GM18907 (cell line): Measurements from ENCODE around the gene ZNF609.

Experiments
- ATAC-seq: cut with Tn5 transposase; IDR thresholded peaks from one replicate; pipeline ENCODE4 v1.9.1; 2021; ENCODE audit warnings: mild to moderate bottlenecking, moderate library complexity; ENCODE audit not compliant: unreplicated experiment

The ZNF609 gene

DNA sequence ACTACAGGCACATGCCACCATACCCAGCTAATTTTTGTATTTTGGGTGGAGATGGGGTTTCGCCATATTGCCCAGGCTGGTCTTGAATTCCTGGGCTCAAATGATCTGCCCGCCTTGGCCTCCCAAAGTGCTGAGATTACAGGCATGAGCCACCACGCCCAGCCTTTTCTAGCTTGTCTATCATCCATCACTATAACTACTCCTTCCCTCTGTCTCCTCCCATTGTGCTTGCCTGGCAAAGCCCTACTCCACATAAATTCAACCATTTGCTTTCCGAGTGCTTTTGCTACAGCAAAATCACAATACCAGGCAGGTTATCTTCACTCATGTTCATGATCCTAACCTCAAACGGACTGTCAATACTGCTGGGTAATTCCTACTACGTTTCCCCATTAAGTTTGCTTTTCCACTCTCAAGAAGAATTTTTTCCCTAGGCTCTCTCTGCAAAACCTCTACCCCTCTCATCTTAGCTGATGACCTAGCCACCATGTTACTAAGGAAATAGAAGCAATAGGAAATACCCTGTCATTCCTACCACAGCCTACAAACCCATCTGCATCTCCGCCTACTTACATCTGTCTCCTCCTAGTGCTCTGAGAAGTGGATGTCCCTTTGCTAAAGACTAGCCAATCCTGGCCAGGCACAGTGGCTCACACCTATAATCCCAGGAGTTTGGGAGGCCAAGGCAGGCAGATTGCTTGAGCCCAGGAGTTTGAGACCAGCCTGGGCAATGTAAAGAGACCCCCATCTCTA, 250.5 kb downstream of the ZNF609 start:
- ATAC-seq = no peak

DNA sequence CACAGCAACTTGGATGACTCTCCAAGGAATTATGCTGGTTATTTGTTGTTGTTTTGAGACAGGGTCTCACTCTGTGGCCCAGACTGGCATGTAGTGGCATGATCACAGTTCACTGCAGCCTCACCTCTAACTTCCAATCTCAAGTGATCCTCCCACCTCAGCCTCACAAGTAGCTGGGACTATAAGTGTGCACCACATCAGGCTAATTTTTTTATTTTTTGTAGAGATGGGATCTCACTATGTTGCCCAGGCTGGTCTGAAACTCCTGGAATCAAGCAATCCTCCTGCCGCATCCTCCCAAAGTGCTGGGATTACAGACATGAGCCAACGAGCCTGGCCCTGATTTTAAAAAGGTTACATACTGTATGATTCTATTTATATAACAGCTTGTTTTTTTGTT, 252.0 kb downstream of the ZNF609 start:
- no peak for ATAC-seq

DNA sequence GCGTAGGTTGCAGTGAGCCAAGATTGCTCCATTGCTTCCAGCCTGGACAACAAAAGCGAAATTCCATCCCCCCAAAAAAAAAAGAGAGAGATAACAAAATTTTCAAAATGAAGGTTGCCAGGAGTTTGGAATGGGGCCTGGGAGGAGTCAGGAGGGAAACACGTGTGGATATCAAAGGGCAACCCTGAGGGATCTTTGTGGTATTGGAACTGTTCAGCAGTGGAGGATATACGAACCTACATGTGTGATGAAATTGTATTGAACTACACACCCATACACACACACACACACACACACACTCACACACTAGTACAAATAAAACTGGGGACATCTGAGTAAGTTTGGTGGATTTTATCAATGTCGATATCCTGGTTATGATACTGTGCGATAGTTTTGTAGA, 253.2 kb downstream of the ZNF609 start:
- no peak for ATAC-seq

DNA sequence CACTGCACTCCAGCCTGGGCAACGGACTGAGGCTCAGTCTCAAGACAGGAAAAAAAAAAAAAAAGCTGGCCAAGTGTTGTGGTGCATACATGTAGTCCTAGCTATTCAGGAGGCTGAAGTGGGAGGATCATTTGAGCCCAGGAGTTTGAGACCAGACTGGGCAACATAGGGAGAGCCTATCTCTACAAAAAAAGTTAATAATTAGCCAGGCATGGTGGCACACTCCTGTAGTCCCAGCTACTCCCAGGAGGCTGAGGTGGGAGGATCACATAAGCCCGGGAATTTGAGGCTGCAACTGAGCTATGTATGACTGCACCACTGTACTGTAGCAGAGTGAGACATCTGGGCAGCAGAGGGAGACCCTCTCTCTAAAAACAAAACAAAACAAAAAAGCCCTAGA, 256.1 kb downstream of the ZNF609 start:
- ATAC-seq = no peak

DNA sequence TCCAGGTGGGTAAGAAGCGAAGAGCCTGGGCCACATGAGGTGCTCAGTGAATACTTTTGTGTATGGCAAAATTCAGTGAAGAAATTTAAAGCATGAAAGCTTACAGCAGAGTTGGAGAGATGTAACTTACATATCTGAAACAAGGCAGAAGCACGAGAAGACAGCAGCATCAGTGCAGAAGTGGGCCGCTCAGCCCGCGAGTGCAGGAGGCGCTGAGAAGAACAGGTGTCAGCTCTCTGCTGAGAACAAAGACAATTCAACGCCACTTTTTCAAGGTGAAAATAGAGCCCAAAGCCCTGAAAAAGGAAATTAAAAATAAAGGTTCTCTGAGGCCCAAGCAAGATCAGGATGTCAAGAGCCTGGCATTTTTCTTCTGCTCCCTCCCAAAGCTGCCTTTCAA, 256.8 kb downstream of the ZNF609 start:
- no peak for ATAC-seq

DNA sequence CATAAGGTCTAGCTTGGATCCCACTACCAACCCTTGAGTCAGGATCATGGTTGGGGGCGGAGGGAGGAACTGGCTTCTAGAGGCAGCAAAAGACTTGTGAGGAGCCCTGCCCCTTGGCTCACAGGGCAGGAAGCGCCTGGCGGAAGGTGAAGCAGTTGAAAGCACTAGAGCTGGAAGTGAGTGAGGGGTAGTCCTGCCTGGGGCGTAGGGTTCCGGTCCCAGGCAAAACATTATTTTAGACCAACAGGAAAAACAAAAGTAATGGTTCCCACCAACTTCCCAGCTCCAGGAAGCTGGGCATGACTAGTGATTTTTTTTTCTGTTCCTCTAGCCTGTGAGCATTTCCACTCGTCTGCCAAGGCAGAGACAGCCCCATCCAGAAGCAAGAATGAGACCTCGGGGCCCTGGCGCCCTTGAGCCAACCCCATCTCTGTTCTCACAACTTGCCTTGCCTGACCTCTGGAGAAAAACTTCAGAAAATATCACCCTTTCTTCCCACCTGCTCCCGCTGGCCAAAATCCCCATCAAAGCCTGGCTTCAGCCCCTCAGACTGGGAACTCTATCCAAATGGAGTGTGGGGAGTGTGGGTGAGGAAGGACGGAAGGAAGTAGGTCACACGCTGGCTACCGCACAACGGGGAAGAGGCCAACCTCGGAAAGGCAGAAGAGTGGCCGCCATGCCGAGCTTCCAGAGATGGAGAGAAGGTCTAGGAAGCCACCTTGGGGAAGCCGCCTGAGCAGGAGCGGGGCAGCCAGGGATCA, 257.5 kb downstream of the ZNF609 start:
- no peak for ATAC-seq

DNA sequence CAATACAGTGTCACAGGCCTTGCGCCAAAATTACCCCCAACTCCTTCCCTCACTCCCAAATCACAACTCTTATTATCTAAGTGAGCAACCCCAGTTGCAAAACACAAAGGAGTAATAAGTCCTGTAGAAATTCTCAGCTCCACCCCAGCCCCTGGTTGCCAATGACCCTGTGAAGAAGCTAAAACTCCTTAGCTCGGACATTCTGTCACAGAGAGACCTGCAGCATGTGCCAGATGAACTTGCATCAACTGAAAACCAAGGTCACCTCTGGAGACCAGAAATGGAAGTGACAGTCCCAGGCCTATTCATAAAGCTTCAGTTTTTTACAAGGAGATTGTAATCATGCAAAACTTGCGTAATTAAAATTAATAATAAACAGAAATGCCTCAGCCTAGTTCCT, 259.8 kb downstream of the ZNF609 start:
- ATAC-seq = no peak

DNA sequence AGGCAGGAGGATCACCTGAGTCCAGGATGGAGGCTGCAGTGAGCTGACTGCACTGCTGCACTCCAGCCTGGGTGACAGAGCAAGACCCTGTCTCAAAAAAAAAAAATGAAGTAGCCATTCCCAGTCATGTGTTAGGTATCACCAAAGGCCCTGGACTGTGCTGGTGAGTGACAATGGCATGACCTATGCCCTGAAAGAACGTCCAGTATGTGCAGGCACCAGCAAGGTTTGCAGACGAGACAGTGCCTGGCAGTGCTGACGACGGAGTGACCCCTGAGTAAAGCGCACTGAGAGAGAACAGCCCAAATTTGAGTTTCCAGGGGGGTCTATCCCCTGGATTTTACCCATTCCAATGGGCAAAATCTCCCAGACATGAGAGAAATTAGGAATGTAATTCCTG, 269.8 kb downstream of the ZNF609 start:
- ATAC-seq = no peak

DNA sequence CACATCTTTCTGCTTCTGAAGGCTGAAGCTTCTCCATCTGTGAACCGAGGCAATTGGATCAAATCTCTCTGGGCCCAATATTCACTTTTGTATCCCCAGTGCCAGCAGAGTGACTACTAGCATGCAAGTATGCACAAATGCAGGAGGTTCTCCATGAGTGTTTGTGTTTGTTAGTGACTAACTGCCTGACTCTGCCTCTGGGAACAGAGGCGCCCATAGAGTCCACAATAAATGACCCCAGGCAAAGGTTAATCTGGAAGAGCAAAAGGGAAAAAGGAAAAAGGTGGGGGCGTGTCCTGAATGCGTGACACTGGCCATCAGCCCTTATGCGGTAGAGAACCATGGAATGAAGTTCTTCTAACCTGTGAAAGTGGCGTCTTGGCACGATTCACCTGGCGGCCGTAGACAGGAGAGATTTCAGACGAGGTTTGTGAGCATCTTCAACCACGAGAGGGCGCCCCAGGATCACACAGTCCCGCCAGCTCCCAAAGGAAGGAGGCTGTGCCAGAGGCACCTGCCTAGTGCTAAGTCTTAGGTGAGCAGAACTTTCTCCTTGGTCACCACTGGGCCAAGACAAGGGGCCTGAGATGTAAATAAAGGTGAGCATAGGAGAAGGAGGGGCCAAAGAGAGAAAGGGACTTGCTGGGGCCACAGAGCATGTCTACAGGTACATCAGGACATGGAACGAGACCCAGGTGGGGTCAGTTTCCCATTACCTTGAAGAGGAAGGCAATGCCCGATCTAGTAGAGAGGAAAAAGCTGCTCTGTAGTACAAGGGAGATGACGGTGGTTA, 270.8 kb downstream of the ZNF609 start:
- ATAC-seq = no peak

DNA sequence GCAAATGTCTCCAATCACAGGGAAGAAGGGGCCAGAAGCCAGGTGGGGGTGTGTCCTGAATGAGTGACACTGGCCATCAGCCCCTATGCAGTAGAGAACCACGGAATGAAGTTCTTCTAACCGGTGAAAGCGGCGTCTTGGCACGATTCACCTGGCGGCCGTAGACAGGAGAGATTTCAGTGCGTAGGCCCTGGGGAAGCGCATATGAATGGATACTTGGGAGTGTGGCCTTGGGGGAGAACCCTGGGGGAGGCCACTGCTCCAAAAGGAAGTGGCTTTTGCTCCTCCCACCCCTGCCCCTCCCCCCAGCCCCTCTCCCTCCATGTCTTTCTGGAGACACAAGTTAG, 271.4 kb downstream of the ZNF609 start:
- no peak for ATAC-seq

DNA sequence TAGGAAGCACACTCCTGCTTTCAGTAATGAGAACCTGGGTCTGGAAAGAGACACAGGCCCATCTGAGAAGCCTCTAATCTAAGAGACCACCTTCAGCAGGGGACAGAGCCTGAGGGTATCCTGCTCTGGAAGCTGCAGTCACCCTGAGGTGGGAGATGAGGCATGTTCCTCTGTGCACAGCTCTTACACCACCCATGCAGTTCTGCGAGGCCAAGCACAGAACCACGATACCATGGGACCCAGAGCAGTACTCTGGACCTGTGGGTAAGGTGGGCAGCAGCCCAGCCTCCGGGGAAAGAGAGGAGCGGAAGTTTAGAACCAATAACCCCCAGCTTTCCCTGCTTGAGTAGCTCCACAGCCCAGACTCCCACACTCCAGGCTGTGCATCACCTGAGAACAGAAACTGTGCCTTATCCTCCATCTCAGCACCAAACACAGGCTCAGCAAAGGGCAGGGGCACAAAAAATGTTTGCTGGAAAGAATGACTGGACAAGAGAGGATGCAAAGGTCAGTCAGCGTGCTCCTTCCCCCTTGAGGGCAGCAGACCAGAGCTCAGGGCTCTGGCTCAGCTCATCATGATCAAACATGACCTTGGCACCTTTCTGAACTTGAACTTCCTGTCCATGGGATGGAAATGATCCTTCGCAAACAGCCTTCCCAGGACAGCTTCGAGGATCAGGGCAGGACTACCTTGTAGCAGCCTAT, 271.9 kb downstream of the ZNF609 start:
- ATAC-seq = no peak
